ENCODE results near the gene POMGNT1. TPM values are rescaled to one million over a fixed set of nuclear protein-coding genes. Genes with fewer than 3 reads are reported as not detected.

POMGNT1 gene
- 22.8 and 27.2 TPM in 2 replicates for total RNA-seq

GRCh38 chr1:46197964-46198811 lies at the start of gene POMGNT1:
Gene POMGNT1 (minus strand): TSS chr1:46198434. CDS start chr1:46197821, 613 bp downstream.

GRCh38 chr1:46247436-46248121 lies 49.3 kb upstream of the POMGNT1 start, which contains the start of gene RAD54L:
Gene RAD54L (plus strand): TSS chr1:46247763. CDS start chr1:46248406, 643 bp downstream.

GRCh38 chr1:46176211-46176865 lies 21.9 kb downstream of the POMGNT1 start, which contains the start of gene P3R3URF:
Gene P3R3URF (minus strand): TSS chr1:46176488. CDS start chr1:46176471, 17 bp downstream.

GRCh38 chr1:46174448-46175231 lies 23.6 kb downstream of the POMGNT1 start, which contains the start of gene TSPAN1:
Gene TSPAN1 (plus strand): TSS chr1:46175087. CDS start chr1:46181108, 6,021 bp downstream.

Other genes starting within 250 kb of the POMGNT1 start
- 0.50 and 0.88 TPM in 2 replicates for gene PIK3R3, start 65.8 kb downstream of the POMGNT1 start, total RNA-seq
- 0.29 TPM in 1 of 2 replicates, not detected in the other for gene TSPAN1, start 23.3 kb downstream of the POMGNT1 start, total RNA-seq
- gene P3R3URF, start 21.9 kb downstream of the POMGNT1 start, total RNA-seq = not detected in 2 replicates
- gene LURAP1, start 4.9 kb upstream of the POMGNT1 start, total RNA-seq = 2.4 and 2.5 TPM in 2 replicates
- gene RAD54L, start 49.3 kb upstream of the POMGNT1 start, total RNA-seq = 0.62 and 1.1 TPM in 2 replicates
- 66.5 and 73.8 TPM in 2 replicates for gene LRRC41, start 105.2 kb upstream of the POMGNT1 start, total RNA-seq
- 329 and 360 TPM in 2 replicates for gene UQCRH, start 105.3 kb upstream of the POMGNT1 start, total RNA-seq
- 11.6 and 13.5 TPM in 2 replicates for gene NSUN4, start 142.4 kb upstream of the POMGNT1 start, total RNA-seq
- gene FAAH, start 195.9 kb upstream of the POMGNT1 start, total RNA-seq = 0.10 and 0.81 TPM in 2 replicates

Measured in cardiac ventricle fibroblast (primary cell).